Panc1 (cell line): Measurements from ENCODE around the gene FANK1. TPM values are rescaled to one million over a fixed set of nuclear protein-coding genes. Genes with fewer than 3 reads are reported as not detected.

ENCODE experiments used
- ATAC-seq: fragments of 200-7000 bp; cut with Tn5 transposase; 2 replicates; pipeline ENCODE4 v1.9.1; 2020; ENCODE audit warnings: mild to moderate bottlenecking, moderate library complexity
- BruUV-seq: library from RNA; stranded (reverse); fragments of 400-500 nt; replicated peaks from 2 replicates; lab custom pipeline; 2021; lab: Mats Ljungman, UMichigan
- CTCF ChIA-PET: fragments of 300-600 bp; sonication (Branson Sonifier 250); formaldehyde crosslinking; loops from one replicate; lab custom pipeline; 2022; ENCODE audit warnings: antibody characterized with exemption; lab: Charles Lee
- POLR2A ChIA-PET: fragments of 300-600 bp; sonication (Branson Sonifier 250); formaldehyde crosslinking; loops from one replicate; lab custom pipeline; 2022; ENCODE audit warnings: antibody characterized with exemption; lab: Charles Lee
- DNase-seq: peaks from one replicate; pipeline ENCODE4 v3.0.0-alpha.2; 2010; ENCODE audit warnings: low read depth, low spot score
- H3K27ac ChIP-seq: 2 replicates; pipeline ENCODE4 v1.5.1; 2011; ENCODE audit warnings: mild to moderate bottlenecking, low read length, inconsistent platforms
- H3K27me3 ChIP-seq: fragments of 200-500 bp; sonication (Bioruptor generic); 2 replicates; pipeline ENCODE4 v1.6.0; 2014; ENCODE audit warnings: low read length, inconsistent platforms; ENCODE audit not compliant: control insufficient read depth, insufficient read depth
- H3K36me3 ChIP-seq: fragments of 200-500 bp; sonication (Bioruptor generic); 2 replicates; pipeline ENCODE4 v1.5.1; 2014; ENCODE audit warnings: inconsistent platforms, mild to moderate bottlenecking, low read length, moderate library complexity; ENCODE audit not compliant: control insufficient read depth, insufficient read depth
- H3K4me1 ChIP-seq: 2 replicates; pipeline ENCODE4 v1.5.1; 2011; ENCODE audit warnings: inconsistent platforms, mild to moderate bottlenecking, low read length, moderate library complexity; ENCODE audit not compliant: control insufficient read depth, insufficient read depth
- H3K4me3 ChIP-seq, 2 experiments: 2 replicates each; pipeline ENCODE4 v1.5.1; 2011 to 2012; ENCODE audit warnings: low read depth in 2 of 2, low read length in 2 of 2, mild to moderate bottlenecking in 2 of 2, inconsistent platforms in 1 of 2, moderate library complexity in 1 of 2
- H3K9me3 ChIP-seq: fragments of 200-500 bp; sonication (Bioruptor generic); 2 replicates; pipeline ENCODE4 v1.5.1; 2014; ENCODE audit warnings: low read depth, mild to moderate bottlenecking, inconsistent platforms, low read length, moderate library complexity; ENCODE audit not compliant: control insufficient read depth, insufficient read depth
- POLR2AphosphoS5 ChIP-seq: IDR thresholded peaks from 2 replicates; pipeline ENCODE4 v1.6.1; 2012; ENCODE audit warnings: mild to moderate bottlenecking, low read depth, low read length, moderate library complexity
- SIN3A ChIP-seq: IDR thresholded peaks from 2 replicates; pipeline ENCODE4 v1.6.1; 2012; ENCODE audit warnings: low read depth, mild to moderate bottlenecking, low read length, moderate library complexity, borderline replicate concordance; ENCODE audit not compliant: insufficient read depth
- TCF7L2 ChIP-seq: IDR thresholded peaks from 2 replicates; pipeline ENCODE4 v1.6.1; 2011; ENCODE audit warnings: mild to moderate bottlenecking, low read depth, low read length, inconsistent platforms
- in situ Hi-C: cut with HindIII; loops from 2 replicates; pipeline ENCODE4 v1.10.0; 2016; ENCODE audit warnings: low sequenced_read_pairs, low pct_unique_long_range_greater_than_20kb
- intact Hi-C: fragments of 100-400 bp; cut with micrococcal nuclease; formaldehyde crosslinking; loops from one replicate; pipeline ENCODE4 v1.10.0; 2022; ENCODE audit not compliant: unreplicated experiment
- total RNA-seq: library from RNA; stranded (reverse); gene quantifications from one replicate; pipeline ENCODE4 v1.2.1, GENCODE V29; 2021; ENCODE audit not compliant: unreplicated experiment
- TF ChIP-seq, protein P1 (sequence below): fragments of 450-650 bp; IDR thresholded peaks from 2 replicates; pipeline ENCODE4 v1.5.1; 2017; ENCODE audit warnings: mild to moderate bottlenecking
- TF ChIP-seq, protein P2 (sequence below), 2 experiments: IDR thresholded peaks; 2 replicates each; pipeline ENCODE4 v1.6.1; 2011 to 2012; ENCODE audit warnings: low read depth in 2 of 2, control low read depth in 1 of 2, low read length in 1 of 2, mild to moderate bottlenecking in 1 of 2, moderate library complexity in 1 of 2; ENCODE audit not compliant: insufficient read depth in 1 of 2

FANK1 gene
- total RNA-seq, 1 experiment from 2014 or later: 19.1 TPM

DNA sequence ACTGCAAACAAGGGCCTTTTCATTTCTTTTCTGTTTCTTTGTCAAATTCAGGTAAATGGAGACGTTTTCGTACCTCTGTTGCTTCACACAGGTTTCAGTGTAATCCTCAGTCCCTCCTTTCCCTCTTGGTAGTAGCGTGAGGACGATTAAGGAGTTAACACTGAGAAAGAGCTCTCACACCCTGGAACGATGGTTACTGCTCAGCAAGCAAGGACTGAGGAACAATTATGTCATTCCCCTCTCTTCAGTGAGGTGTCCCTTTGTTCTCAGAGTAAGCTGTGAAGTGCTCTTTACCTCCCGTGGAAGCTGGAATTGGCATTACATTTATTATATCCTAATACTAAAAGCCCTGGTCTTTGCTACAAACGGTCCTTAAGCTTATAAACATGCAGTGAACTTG, 95.9 kb downstream of the FANK1 start:
- Histone ChIP-seq H3K9me3 (no peaks in the 10 kb centered on the region), H3K4me1 (no peaks in the 10 kb centered on the region), H3K36me3 (no peaks in the 10 kb centered on the region), H3K4me3 (no peak overlapping the region), H3K27me3 (no peaks in the 10 kb centered on the region), H3K27ac (no peak overlapping the region)
- in situ Hi-C loops: no loop called here
- no peak for TF ChIP-seq SIN3A
- TF ChIP-seq TCF7L2: no peak
- no peak for TF ChIP-seq POLR2AphosphoS5
- TF ChIP-seq, protein P1, sequence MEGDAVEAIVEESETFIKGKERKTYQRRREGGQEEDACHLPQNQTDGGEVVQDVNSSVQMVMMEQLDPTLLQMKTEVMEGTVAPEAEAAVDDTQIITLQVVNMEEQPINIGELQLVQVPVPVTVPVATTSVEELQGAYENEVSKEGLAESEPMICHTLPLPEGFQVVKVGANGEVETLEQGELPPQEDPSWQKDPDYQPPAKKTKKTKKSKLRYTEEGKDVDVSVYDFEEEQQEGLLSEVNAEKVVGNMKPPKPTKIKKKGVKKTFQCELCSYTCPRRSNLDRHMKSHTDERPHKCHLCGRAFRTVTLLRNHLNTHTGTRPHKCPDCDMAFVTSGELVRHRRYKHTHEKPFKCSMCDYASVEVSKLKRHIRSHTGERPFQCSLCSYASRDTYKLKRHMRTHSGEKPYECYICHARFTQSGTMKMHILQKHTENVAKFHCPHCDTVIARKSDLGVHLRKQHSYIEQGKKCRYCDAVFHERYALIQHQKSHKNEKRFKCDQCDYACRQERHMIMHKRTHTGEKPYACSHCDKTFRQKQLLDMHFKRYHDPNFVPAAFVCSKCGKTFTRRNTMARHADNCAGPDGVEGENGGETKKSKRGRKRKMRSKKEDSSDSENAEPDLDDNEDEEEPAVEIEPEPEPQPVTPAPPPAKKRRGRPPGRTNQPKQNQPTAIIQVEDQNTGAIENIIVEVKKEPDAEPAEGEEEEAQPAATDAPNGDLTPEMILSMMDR: no peak
- TF ChIP-seq, protein P2, sequence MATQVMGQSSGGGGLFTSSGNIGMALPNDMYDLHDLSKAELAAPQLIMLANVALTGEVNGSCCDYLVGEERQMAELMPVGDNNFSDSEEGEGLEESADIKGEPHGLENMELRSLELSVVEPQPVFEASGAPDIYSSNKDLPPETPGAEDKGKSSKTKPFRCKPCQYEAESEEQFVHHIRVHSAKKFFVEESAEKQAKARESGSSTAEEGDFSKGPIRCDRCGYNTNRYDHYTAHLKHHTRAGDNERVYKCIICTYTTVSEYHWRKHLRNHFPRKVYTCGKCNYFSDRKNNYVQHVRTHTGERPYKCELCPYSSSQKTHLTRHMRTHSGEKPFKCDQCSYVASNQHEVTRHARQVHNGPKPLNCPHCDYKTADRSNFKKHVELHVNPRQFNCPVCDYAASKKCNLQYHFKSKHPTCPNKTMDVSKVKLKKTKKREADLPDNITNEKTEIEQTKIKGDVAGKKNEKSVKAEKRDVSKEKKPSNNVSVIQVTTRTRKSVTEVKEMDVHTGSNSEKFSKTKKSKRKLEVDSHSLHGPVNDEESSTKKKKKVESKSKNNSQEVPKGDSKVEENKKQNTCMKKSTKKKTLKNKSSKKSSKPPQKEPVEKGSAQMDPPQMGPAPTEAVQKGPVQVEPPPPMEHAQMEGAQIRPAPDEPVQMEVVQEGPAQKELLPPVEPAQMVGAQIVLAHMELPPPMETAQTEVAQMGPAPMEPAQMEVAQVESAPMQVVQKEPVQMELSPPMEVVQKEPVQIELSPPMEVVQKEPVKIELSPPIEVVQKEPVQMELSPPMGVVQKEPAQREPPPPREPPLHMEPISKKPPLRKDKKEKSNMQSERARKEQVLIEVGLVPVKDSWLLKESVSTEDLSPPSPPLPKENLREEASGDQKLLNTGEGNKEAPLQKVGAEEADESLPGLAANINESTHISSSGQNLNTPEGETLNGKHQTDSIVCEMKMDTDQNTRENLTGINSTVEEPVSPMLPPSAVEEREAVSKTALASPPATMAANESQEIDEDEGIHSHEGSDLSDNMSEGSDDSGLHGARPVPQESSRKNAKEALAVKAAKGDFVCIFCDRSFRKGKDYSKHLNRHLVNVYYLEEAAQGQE (IDR thresholded peaks at IDR 0.05; ENCODE audit: insufficient read depth in 1 of 2, low read depth in 2 of 2, low read length in 1 of 2): no peak
- BruUV-seq: no TSS peak
- intact Hi-C loops: no loop called here
- ATAC-seq: no peak
- ChIA-PET POLR2A (no interaction called here), CTCF (interaction anchor here (0.5 kb wide), 1 partner anchor 59 kb away, joined by 3 read pairs; no protein-coding TSS in a partner anchor)
- DNase-seq: no peak

DNA sequence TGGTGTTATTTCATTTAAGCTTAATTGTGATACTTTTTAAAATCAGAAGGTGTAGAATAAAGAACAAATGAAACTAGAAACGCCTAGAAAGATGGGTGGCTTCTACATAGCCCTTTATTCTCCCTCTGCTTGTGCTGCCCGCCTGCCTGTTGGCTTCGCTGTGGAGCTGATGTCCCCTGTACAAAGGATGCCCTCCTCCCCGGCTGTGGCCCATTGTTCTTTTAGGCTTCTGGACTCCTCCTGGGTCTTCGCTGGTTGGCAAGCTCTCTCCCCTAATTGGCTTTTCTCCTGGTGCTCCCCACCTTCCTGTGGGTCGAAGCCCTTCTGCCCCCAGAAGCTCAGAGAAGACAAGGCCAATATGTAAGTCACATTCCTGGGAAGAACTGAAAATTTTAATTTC, 98.2 kb downstream of the FANK1 start:
- in situ Hi-C loops: no loop called here
- Histone ChIP-seq H3K27me3 (no peaks in the 10 kb centered on the region), H3K9me3 (no peaks in the 10 kb centered on the region), H3K4me3 (no peak overlapping the region), H3K27ac (no peak overlapping the region), H3K36me3 (no peaks in the 10 kb centered on the region), H3K4me1 (no peaks in the 10 kb centered on the region)
- ChIA-PET CTCF (no interaction called here), POLR2A (no interaction called here)
- no TSS peak for BruUV-seq
- TF ChIP-seq SIN3A: no peak
- no peak for TF ChIP-seq POLR2AphosphoS5
- no peak for TF ChIP-seq TCF7L2
- TF ChIP-seq, protein P2 (IDR thresholded peaks at IDR 0.05; ENCODE audit: insufficient read depth in 1 of 2, low read depth in 2 of 2, low read length in 1 of 2): no peak
- TF ChIP-seq, protein P1: no peak
- no peak for DNase-seq
- no peak for ATAC-seq
- intact Hi-C loops: no loop called here
